IMR-90 (cell line): Measurements from ENCODE around the gene VPS35L. TPM values are rescaled to one million over a fixed set of nuclear protein-coding genes. Genes with fewer than 3 reads are reported as not detected.

Source experiments
- ATAC-seq: fragments of 200-7000 bp; cut with Tn5 transposase; 2 replicates; pipeline ENCODE4 v1.9.1; 2020; ENCODE audit warnings: low read depth, mild to moderate bottlenecking, moderate library complexity
- BruUV-seq: library from RNA; stranded (reverse); fragments of 400-500 nt; replicated peaks from 2 replicates; lab custom pipeline; 2021; lab: Mats Ljungman, UMichigan
- CTCF ChIA-PET: fragments of 300-600 bp; formaldehyde crosslinking; extraction: SDS; loops from one replicate; lab custom pipeline; 2021; ENCODE audit warnings: antibody characterized with exemption; lab: Yijun Ruan, JAX
- POLR2A ChIA-PET: fragments of 300-600 bp; sonication (Branson Sonifier 250); formaldehyde crosslinking; loops from one replicate; lab custom pipeline; 2022; ENCODE audit warnings: antibody characterized with exemption; ENCODE audit not compliant: unreplicated experiment; lab: Charles Lee
- DNase-seq: peaks from one replicate; pipeline ENCODE4 v3.0.0; 2013
- H2AFZ ChIP-seq: replicated peaks from 2 replicates; pipeline ENCODE3; 2013; ENCODE audit warnings: low read length, mild to moderate bottlenecking; ENCODE audit not compliant: poor library complexity
- H2AK5ac ChIP-seq: 2 replicates; pipeline ENCODE4 v1.6.1; 2013; ENCODE audit warnings: low read depth, low read length, inconsistent platforms
- H2AK9ac ChIP-seq: replicated peaks from 2 replicates; pipeline ENCODE3; 2013; ENCODE audit warnings: mild to moderate bottlenecking, low read depth, low read length, moderate library complexity; ENCODE audit not compliant: poor library complexity
- H2BK120ac ChIP-seq: 2 replicates; pipeline ENCODE4 v1.6.1; 2013; ENCODE audit warnings: low read depth, low read length, inconsistent platforms
- H2BK15ac ChIP-seq: 3 replicates; pipeline ENCODE4 v1.6.1; 2013; ENCODE audit warnings: low read depth, low read length, inconsistent platforms
- H2BK20ac ChIP-seq: 2 replicates; pipeline ENCODE4 v1.6.1; 2013; ENCODE audit warnings: low read depth, mild to moderate bottlenecking, inconsistent platforms, low read length, moderate library complexity
- H2BK5ac ChIP-seq: 2 replicates; pipeline ENCODE4 v1.6.1; 2013; ENCODE audit warnings: mild to moderate bottlenecking, low read depth, low read length, inconsistent platforms; ENCODE audit not compliant: poor library complexity, severe bottlenecking
- H3K14ac ChIP-seq: replicated peaks from 2 replicates; pipeline ENCODE4 v1.6.1; 2013; ENCODE audit warnings: low read depth, low read length, inconsistent platforms
- H3K18ac ChIP-seq: 2 replicates; pipeline ENCODE4 v1.6.1; 2013; ENCODE audit warnings: low read depth, low read length, control low read depth
- H3K23ac ChIP-seq: 2 replicates; pipeline ENCODE4 v1.6.1; 2013; ENCODE audit warnings: low read depth, low read length, inconsistent platforms
- H3K27ac ChIP-seq: 2 replicates; pipeline ENCODE4 v1.5.1; 2013; ENCODE audit warnings: mild to moderate bottlenecking, control low read depth, low read length; ENCODE audit not compliant: insufficient read depth
- H3K27me3 ChIP-seq: 2 replicates; pipeline ENCODE4 v1.6.1; 2013; ENCODE audit warnings: low read length; ENCODE audit not compliant: control insufficient read depth, insufficient read depth
- H3K36me3 ChIP-seq: 2 replicates; pipeline ENCODE4 v1.6.1; 2013; ENCODE audit warnings: low read length, mixed read lengths; ENCODE audit not compliant: control insufficient read depth, insufficient read depth
- H3K4ac ChIP-seq: 2 replicates; pipeline ENCODE4 v1.6.1; 2013; ENCODE audit warnings: low read depth, low read length, inconsistent platforms
- H3K4me1 ChIP-seq: 2 replicates; pipeline ENCODE4 v1.6.1; 2013; ENCODE audit warnings: low read length, mixed read lengths; ENCODE audit not compliant: control insufficient read depth, insufficient read depth
- H3K4me2 ChIP-seq: 2 replicates; pipeline ENCODE4 v1.6.1; 2013; ENCODE audit warnings: low read depth, mild to moderate bottlenecking, control low read depth, low read length, moderate library complexity
- H3K4me3 ChIP-seq: 2 replicates; pipeline ENCODE4 v1.5.1; 2013; ENCODE audit warnings: low read depth, mild to moderate bottlenecking, control low read depth, low read length, moderate library complexity; ENCODE audit not compliant: insufficient read depth
- H3K56ac ChIP-seq: 2 replicates; pipeline ENCODE4 v1.6.1; 2013; ENCODE audit warnings: low read length, inconsistent platforms; ENCODE audit not compliant: insufficient read depth; ENCODE audit errors: extremely low read depth
- H3K79me1 ChIP-seq, 2 experiments: 2 replicates each; pipeline ENCODE4 v1.6.1; 2013; ENCODE audit warnings: low read length in 2 of 2, inconsistent platforms in 1 of 2, low read depth in 1 of 2
- H3K9ac ChIP-seq: 2 replicates; pipeline ENCODE4 v1.6.1; 2013; ENCODE audit warnings: low read depth, low read length, control low read depth
- H3K9me1 ChIP-seq: 2 replicates; pipeline ENCODE4 v1.6.1; 2013; ENCODE audit warnings: low read length, inconsistent platforms; ENCODE audit not compliant: insufficient read depth
- H3K9me3 ChIP-seq: 2 replicates; pipeline ENCODE4 v1.6.1; 2013; ENCODE audit warnings: low read length; ENCODE audit not compliant: control insufficient read depth, insufficient read depth
- H4K20me1 ChIP-seq: 2 replicates; pipeline ENCODE4 v1.6.1; 2013; ENCODE audit warnings: low read length, inconsistent platforms; ENCODE audit not compliant: insufficient read depth
- H4K5ac ChIP-seq: 2 replicates; pipeline ENCODE4 v1.6.1; 2013; ENCODE audit warnings: mild to moderate bottlenecking, low read depth, low read length, control low read depth
- H4K8ac ChIP-seq, 2 experiments: 2 replicates each; pipeline ENCODE4 v1.6.1; 2013; ENCODE audit warnings: low read depth in 2 of 2, low read length in 2 of 2, control low read depth in 1 of 2, inconsistent platforms in 1 of 2
- H4K91ac ChIP-seq: 2 replicates; pipeline ENCODE4 v1.6.1; 2013; ENCODE audit warnings: low read depth, low read length, inconsistent platforms; ENCODE audit not compliant: insufficient read depth
- BHLHE40 ChIP-seq: fragments of 150-350 bp; IDR thresholded peaks from 2 replicates; pipeline ENCODE4 v1.6.1; 2016; ENCODE audit warnings: mild to moderate bottlenecking, low read depth, low read length
- FOS ChIP-seq: fragments of 150-350 bp; IDR thresholded peaks from 2 replicates; pipeline ENCODE4 v1.6.1; 2016; ENCODE audit warnings: low read depth, low read length
- MAZ ChIP-seq: IDR thresholded peaks from 2 replicates; pipeline ENCODE4 v1.6.1; 2012; ENCODE audit warnings: low read depth, mild to moderate bottlenecking, low read length, improper control_type of control experiment, moderate library complexity, borderline replicate concordance
- MXI1 ChIP-seq: IDR thresholded peaks from 2 replicates; pipeline ENCODE4 v1.6.1; 2012; ENCODE audit warnings: low read depth, mild to moderate bottlenecking, low read length, moderate library complexity, borderline replicate concordance
- NFE2L2 ChIP-seq: fragments of 150-350 bp; IDR thresholded peaks from 2 replicates; pipeline ENCODE4 v1.6.1; 2016; ENCODE audit warnings: low read depth, mild to moderate bottlenecking, low read length
- WGBS, 2 experiments: methylation state at CpG; one replicate each; pipeline versions ENCODE4 v1.1.5 to v1.1.7; 2013; ENCODE audit warnings: missing lambda C conversion rate in 2 of 2; ENCODE audit not compliant: insufficient read length in 1 of 2; ENCODE audit errors: extremely low coverage in 2 of 2; 5-methylcytosine and 5-hydroxymethylcytosine counted together
- dilution Hi-C: fragments of 300-500 bp; cut with HindIII; formaldehyde crosslinking; loops from one replicate; pipeline ENCODE4 v1.14.3; 2018; ENCODE audit warnings: low sequenced_read_pairs; ENCODE audit not compliant: unreplicated experiment
- in situ Hi-C: fragments of 300-500 bp; cut with MboI; formaldehyde crosslinking; loops from 3 replicates; pipeline ENCODE4 v1.14.3; 2019; ENCODE audit warnings: low sequenced_read_pairs, inconsistent platforms, mixed read lengths
- intact Hi-C: fragments of 100-400 bp; cut with micrococcal nuclease; formaldehyde crosslinking; loops from 2 replicates; pipeline ENCODE4 v1.10.0; 2022
- polyA plus RNA-seq, 3 experiments: library from polyadenylated mRNA; depleted of rRNA; stranded (reverse); fragments of >200 nt; gene quantifications; 2 replicates each; pipeline ENCODE4 v1.2.3, GENCODE V29; 2012; ENCODE audit warnings: low replicate concordance in 1 of 3
- total RNA-seq: library from RNA; depleted of rRNA; stranded (reverse); fragments of >200 nt; gene quantifications from 2 replicates; pipeline ENCODE4 v1.2.3, GENCODE V29; 2012
- TF ChIP-seq, protein P1 (sequence below): conservative IDR thresholded peaks from 2 replicates; pipeline ENCODE4 v1.5.1; 2012; ENCODE audit warnings: mild to moderate bottlenecking, low read depth, low read length, improper control_type of control experiment
- TF ChIP-seq, protein P2 (sequence below): fragments of 150-350 bp; IDR thresholded peaks from 2 replicates; pipeline ENCODE4 v1.6.1; 2016; ENCODE audit warnings: low read depth, mild to moderate bottlenecking, low read length, moderate library complexity, borderline replicate concordance

VPS35L gene
- total and polyA plus RNA-seq, 2 of the 4 experiments (the other 2 are of a cell fraction): 28.0 to 40.1 TPM

DNA sequence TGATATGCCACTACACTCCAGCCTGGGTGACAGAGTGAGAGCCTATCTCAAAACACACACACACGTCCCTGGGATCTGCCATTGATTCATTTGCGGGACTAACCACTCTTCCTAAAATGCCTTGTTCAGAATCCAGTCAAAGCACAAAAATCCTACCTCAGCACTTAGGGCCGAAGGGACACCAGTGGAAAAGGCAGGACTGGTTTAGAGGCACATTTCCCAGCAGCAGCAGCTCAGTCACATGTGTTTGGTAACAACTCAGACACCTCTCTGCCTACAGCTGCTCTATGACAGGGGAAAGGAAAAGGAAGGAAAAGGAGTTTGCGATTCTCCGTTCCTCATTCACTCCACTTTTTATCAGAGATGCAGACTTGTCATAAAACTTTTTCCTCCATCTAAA, 150.3 kb downstream of the VPS35L start:
- H4K20me1 ChIP-seq: no peaks in the 10 kb centered on the region
- H3K4me1 ChIP-seq: peaks cover 6% of the 10 kb centered on the region
- ChIA-PET CTCF (no interaction called here), POLR2A (no interaction called here)
- H3K27ac ChIP-seq: no peak overlapping the region
- no peak overlapping the region for H2BK20ac ChIP-seq
- peak overlapping the region; percentile 52; the same call in 1 of the 2 replicates for H2AK5ac ChIP-seq
- H3K4ac ChIP-seq: no peak overlapping the region
- no peak for ATAC-seq
- H3K18ac ChIP-seq: no peak overlapping the region
- intact Hi-C loops: no loop called here
- H2BK120ac ChIP-seq: no peak overlapping the region
- no peak overlapping the region for H3K23ac ChIP-seq
- peaks cover 18 to 54% of the 10 kb centered on the region in 2 experiments; a peak in 3 of 4 replicates for H3K79me1 ChIP-seq
- no peak overlapping the region for H4K5ac ChIP-seq
- dilution Hi-C loops: no loop called here
- no peak overlapping the region for H3K4me2 ChIP-seq
- WGBS, 2 experiments: 90% methylated on average over 2 of the region's 5 CpGs; no CpG with 5 or more reads in 1 of the 2 experiments
- H3K27me3 ChIP-seq: no peaks in the 10 kb centered on the region
- BruUV-seq: no TSS peak
- H3K4me3 ChIP-seq: no peak overlapping the region
- peaks cover 52% of the 10 kb centered on the region for H3K36me3 ChIP-seq
- H4K91ac ChIP-seq: no peak overlapping the region
- H2AK9ac ChIP-seq: no peak overlapping the region
- in situ Hi-C loops: loop anchor here (25.0 kb wide), 1 partner anchor 594 kb away; the partner anchor contains the start of gene ITPRIPL2
- no peak overlapping the region for H3K9ac ChIP-seq
- no peaks in the 10 kb centered on the region for H3K9me3 ChIP-seq
- H2AFZ ChIP-seq: no peak overlapping the region
- DNase-seq: no peak
- no peak overlapping the region for H3K56ac ChIP-seq
- no peak overlapping the region for H3K14ac ChIP-seq
- H2BK15ac ChIP-seq: no peak overlapping the region
- H2BK5ac ChIP-seq: peak overlapping the region; percentile 8
- TF ChIP-seq, protein P1, sequence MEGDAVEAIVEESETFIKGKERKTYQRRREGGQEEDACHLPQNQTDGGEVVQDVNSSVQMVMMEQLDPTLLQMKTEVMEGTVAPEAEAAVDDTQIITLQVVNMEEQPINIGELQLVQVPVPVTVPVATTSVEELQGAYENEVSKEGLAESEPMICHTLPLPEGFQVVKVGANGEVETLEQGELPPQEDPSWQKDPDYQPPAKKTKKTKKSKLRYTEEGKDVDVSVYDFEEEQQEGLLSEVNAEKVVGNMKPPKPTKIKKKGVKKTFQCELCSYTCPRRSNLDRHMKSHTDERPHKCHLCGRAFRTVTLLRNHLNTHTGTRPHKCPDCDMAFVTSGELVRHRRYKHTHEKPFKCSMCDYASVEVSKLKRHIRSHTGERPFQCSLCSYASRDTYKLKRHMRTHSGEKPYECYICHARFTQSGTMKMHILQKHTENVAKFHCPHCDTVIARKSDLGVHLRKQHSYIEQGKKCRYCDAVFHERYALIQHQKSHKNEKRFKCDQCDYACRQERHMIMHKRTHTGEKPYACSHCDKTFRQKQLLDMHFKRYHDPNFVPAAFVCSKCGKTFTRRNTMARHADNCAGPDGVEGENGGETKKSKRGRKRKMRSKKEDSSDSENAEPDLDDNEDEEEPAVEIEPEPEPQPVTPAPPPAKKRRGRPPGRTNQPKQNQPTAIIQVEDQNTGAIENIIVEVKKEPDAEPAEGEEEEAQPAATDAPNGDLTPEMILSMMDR: no peak
- TF ChIP-seq FOS: no peak
- TF ChIP-seq BHLHE40: no peak
- no peak for TF ChIP-seq MAZ
- TF ChIP-seq MXI1: no peak
- TF ChIP-seq, protein P2, sequence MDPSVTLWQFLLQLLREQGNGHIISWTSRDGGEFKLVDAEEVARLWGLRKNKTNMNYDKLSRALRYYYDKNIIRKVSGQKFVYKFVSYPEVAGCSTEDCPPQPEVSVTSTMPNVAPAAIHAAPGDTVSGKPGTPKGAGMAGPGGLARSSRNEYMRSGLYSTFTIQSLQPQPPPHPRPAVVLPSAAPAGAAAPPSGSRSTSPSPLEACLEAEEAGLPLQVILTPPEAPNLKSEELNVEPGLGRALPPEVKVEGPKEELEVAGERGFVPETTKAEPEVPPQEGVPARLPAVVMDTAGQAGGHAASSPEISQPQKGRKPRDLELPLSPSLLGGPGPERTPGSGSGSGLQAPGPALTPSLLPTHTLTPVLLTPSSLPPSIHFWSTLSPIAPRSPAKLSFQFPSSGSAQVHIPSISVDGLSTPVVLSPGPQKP: no peak
- no peak for TF ChIP-seq NFE2L2
- peaks cover 8% of the 10 kb centered on the region for H3K9me1 ChIP-seq
- no peak overlapping the region; a peak in 1 of 4 replicates for H4K8ac ChIP-seq
